Heart left ventricle (tissue), 13 donors: Measurements from ENCODE around the gene GSTA1.

Experiments used
- CTCF ChIP-seq, 12 donors: fragments of 200-600 bp; sonication (generic) in 4 of 12; IDR thresholded peaks; one replicate each; pipeline versions ENCODE4 v1.5.0 to v1.8.0; 2018 to 2022; ENCODE audit warnings: antibody characterized with exemption in 12 of 12, mild to moderate bottlenecking in 5 of 12
- POLR2A ChIP-seq, 2 donors: fragments of 450-650 bp; IDR thresholded peaks; one replicate each; pipeline ENCODE4 v1.6.1; 2017; ENCODE audit warnings: antibody characterized with exemption in 2 of 2, mild to moderate bottlenecking in 2 of 2, moderate library complexity in 2 of 2
- donor health status: ischemic (EF 13 %, LVEDD 7.1; RV severe dilation, severe dysfunction).
- donor health status: DM: no; HTN: yes; CAD: no.
- donor health status: DM: no; HTN: no; CAD: no.
- donor health status: ischemic (EF 25% LVEDD 6.9; RV normal size, moderate dysfunction).
- donor health status: ischemic (EF 25% LVEDD 5.7; RV mildly dilated, moderate dysfunction).
- donor health status: ischemic (EF 35%, LVEDD 5.7; RV mildly dilated, moderate dysfunction).
- donor health status: nonischemic (EF 11% LVEDD 7.7; RV severe dilation, severe dysfunction).
- donor health status: DM: yes; HTN: yes; CAD: no.
- donor health status: PGD.
- donor health status: ischemic (EF 29% LVEDD 5.4; RV normal size, mild dysfunction).
- donor health status: nonischemic (EF 23%, LVEDD 6.1; RV moderate dilation, normal function).

- no peak for TF ChIP-seq POLR2A (IDR thresholded peaks at IDR 0.05)
- TF ChIP-seq CTCF (IDR thresholded peaks at IDR 0.05) = no peak
Measured at GRCh38 chr6:52741872-52742271, 61.7 kb downstream of the GSTA1 start.
